Activated T-cell treated with anti-CD3 and anti-CD28 coated beads, Interleukin-2, amount 50 U/mL, for 4 hours (primary cell): Measurements from ENCODE around the gene MASP1. TPM values are rescaled to one million over a fixed set of nuclear protein-coding genes. Genes with fewer than 3 reads are reported as not detected.

Source experiments
- ATAC-seq, 2 donors: fragments of 200-7000 bp; cut with Tn5 transposase; one replicate each; pipeline ENCODE4 v1.10.0; 2021
- DNase-seq: peaks from one replicate; pipeline ENCODE4 v3.0.0-alpha.2; 2020
- H3K27me3 Mint-ChIP-seq: one replicate; pipeline ENCODE4 v1.8.0; 2021; ENCODE audit warnings: low read depth, mixed read lengths
- H3K36me3 Mint-ChIP-seq: one replicate; pipeline ENCODE4 v1.8.0; 2022; ENCODE audit warnings: mixed read lengths; ENCODE audit not compliant: insufficient read depth
- H3K4me1 Mint-ChIP-seq: one replicate; pipeline ENCODE4 v1.8.0; 2021; ENCODE audit warnings: low read depth, mixed read lengths
- H3K4me3 Mint-ChIP-seq: one replicate; pipeline ENCODE4 v1.8.0; 2021; ENCODE audit warnings: mild to moderate bottlenecking, moderate library complexity, mixed read lengths
- H3K9me3 Mint-ChIP-seq: one replicate; pipeline ENCODE4 v1.8.0; 2021; ENCODE audit warnings: mixed read lengths
- total RNA-seq, 3 donors: library from RNA; stranded (reverse); gene quantifications; one replicate each; pipeline ENCODE4 v1.2.1, GENCODE V29; 2021

MASP1 gene
- total RNA-seq, 3 donors from 2014 or later = 0.13 to 0.35 TPM; not detected in 1

DNA sequence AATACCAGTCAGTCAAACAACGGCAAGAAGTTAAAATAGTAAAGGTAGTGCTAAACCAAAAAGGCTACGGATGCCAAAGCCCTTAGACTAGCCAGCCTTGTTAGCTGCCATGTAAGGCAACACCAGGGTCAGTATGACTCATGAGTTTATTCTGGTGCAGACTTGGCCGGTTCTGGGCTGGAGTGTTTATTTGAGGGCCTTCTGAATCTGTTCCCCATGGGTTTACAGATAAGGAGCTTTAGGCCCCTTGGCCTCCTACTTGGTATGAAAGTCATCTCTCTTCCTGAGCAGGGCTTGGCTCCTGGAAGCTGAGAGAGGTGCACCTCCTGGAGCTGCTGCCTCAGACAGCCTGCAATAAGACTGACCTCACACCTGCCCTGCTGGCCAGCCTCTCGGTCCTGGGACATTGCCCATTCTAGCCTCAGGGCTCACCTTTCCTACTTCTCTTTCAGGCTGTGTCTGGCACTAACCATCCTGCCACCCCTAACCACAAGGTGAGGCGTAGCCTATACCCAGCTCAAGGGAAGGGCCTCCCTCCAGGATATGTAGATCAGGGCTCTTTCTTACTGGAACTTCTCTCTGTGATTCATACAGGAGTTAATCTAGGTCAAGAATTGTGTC, 104.6 kb downstream of the MASP1 start:
- H3K27me3 Mint-ChIP-seq = peaks cover 21% of the 10 kb centered on the region
- H3K4me3 Mint-ChIP-seq = no peak overlapping the region
- DNase-seq = no peak
- no peaks in the 10 kb centered on the region for H3K4me1 Mint-ChIP-seq
- ATAC-seq = no peak
- H3K36me3 Mint-ChIP-seq = no peaks in the 10 kb centered on the region
- H3K9me3 Mint-ChIP-seq = no peaks in the 10 kb centered on the region

DNA sequence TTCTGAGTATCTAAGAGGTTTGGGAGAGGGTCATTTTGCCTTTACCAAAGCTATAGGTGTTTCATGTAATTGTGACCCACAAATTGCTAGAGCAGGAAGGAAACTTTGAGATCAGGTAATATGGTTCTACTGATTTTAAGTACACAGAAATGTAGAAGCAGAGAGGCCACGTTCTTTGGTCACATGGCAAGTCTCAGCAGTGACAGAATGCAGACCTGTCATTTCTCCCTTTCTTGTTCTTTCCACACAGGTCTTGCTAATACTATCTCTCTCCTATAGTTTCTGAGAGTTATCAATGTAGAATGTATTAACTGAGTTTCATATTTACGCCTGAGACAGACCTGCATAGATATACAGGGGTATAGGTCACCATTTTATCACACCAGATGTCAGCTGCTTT, 105.2 kb downstream of the MASP1 start:
- ATAC-seq (no peak), DNase-seq (no peak)
- Mint-ChIP-seq H3K4me3 (no peak overlapping the region), H3K36me3 (no peaks in the 10 kb centered on the region), H3K9me3 (no peaks in the 10 kb centered on the region), H3K27me3 (peaks cover 23% of the 10 kb centered on the region), H3K4me1 (no peaks in the 10 kb centered on the region)

DNA sequence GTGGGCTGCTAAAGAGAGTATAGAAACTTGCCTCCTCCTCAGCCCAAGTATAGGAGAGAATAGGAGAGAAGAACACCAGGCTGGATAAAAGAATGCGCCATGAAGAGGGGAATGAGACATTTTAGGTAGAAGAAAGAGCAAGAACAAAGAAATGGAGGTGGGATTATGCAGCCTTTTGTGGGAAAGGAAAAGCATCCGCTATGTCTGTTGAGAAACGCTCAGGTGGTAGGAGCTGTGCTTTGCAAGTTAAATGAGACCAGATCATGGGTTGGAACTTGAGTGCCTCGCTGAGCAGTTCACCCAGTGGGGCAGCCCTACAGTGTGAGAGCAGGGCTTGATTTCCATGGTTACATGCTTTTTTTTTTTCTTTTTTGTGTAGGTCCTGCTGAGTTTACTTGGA, 105.8 kb downstream of the MASP1 start:
- ATAC-seq = no peak
- no peaks in the 10 kb centered on the region for H3K36me3 Mint-ChIP-seq
- H3K9me3 Mint-ChIP-seq = no peaks in the 10 kb centered on the region
- no peak overlapping the region for H3K4me3 Mint-ChIP-seq
- DNase-seq = no peak
- peaks cover 18% of the 10 kb centered on the region for H3K27me3 Mint-ChIP-seq
- H3K4me1 Mint-ChIP-seq = no peaks in the 10 kb centered on the region

Other genes starting within 250 kb of the MASP1 start
- 1 to 10 TPM; 4.1 to 5.6 (median 4.7) TPM for gene RPL39L, start 152.2 kb downstream of the MASP1 start, total RNA-seq
- not detected for gene RTP1, start 94.3 kb downstream of the MASP1 start, total RNA-seq
- gene RTP4, start 76.6 kb upstream of the MASP1 start, total RNA-seq = 1 to 10 TPM; 1.2 to 1.5 (median 1.3) TPM